ENCODE results near the gene UROC1.

Gene UROC1

GRCh38 chr3:126434264-126434590 lies 83.3 kb downstream of the UROC1 start:
- Histone ChIP-seq H2AK5ac (ENCODE audit: low read depth, low read length) (peak overlapping the region; percentile 36), H3K18ac (ENCODE audit: low read length) (peak overlapping the region; percentile 88), H3K27ac (replicated peaks; ENCODE audit: low read length) (no peak overlapping the region), H3K23ac (ENCODE audit: low read depth, low read length, poor library complexity) (peak overlapping the region; percentile 57), H2BK5ac (ENCODE audit: low read length) (peak overlapping the region; percentile 83), H3K4me1 (ENCODE audit: control insufficient read depth in 2 of 2, insufficient read depth in 1 of 2, low read depth in 1 of 2, low read length in 2 of 2) (no peaks in the 10 kb centered on the region), H3K9me3 (replicated peaks in 1 of 2; ENCODE audit: control insufficient read depth in 2 of 2, insufficient read depth in 1 of 2, low read depth in 1 of 2, low read length in 2 of 2) (no peaks in the 10 kb centered on the region), H3K9ac (ENCODE audit: low read depth, low read length, poor library complexity) (peak overlapping the region; percentile 55), H3K79me1 (ENCODE audit: low read depth, low read length) (no peaks in the 10 kb centered on the region), H2BK120ac (ENCODE audit: low read depth, low read length) (peak overlapping the region; percentile 92), H3K14ac (ENCODE audit: low read length) (peak overlapping the region; percentile 43), H2BK12ac (ENCODE audit: low read length) (peak overlapping the region; percentile 31), H3K4me3 (ENCODE audit: low read length in 2 of 2) (no peak overlapping the region), H3K4me2 (ENCODE audit: insufficient read depth, low read length, poor library complexity, severe bottlenecking) (no peak overlapping the region), H3K36me3 (replicated peaks in 1 of 2; ENCODE audit: control insufficient read depth in 2 of 2, insufficient read depth in 2 of 2, low read length in 2 of 2) (peaks cover 0 to 23% of the 10 kb centered on the region in 2 donors), H3K4ac (ENCODE audit: low read length) (no peak overlapping the region), H2BK15ac (ENCODE audit: low read length) (no peak overlapping the region), H4K8ac (ENCODE audit: low read depth, low read length) (no peak overlapping the region), H4K91ac (ENCODE audit: low read depth, low read length, poor library complexity) (no peak overlapping the region), H3K27me3 (ENCODE audit: control insufficient read depth in 3 of 3, insufficient read depth in 3 of 3, low read depth in 1 of 3, low read length in 3 of 3) (no peaks in the 10 kb centered on the region), H2AFZ (ENCODE audit: low read length) (no peak overlapping the region)
- no peak for DNase-seq (ENCODE audit: low spot score)
- no CpG with 5 or more reads among the region's 6 CpGs for WGBS, 2 donors (ENCODE audit: extremely low coverage in 2 of 2, insufficient read length in 2 of 2, insufficient replicate concordance in 1 of 2)

GRCh38 chr3:126433496-126434263 lies 83.9 kb downstream of the UROC1 start:
- H3K4me2 ChIP-seq (ENCODE audit: insufficient read depth, low read length, poor library complexity, severe bottlenecking): no peak overlapping the region
- no peak overlapping the region for H3K4ac ChIP-seq (ENCODE audit: low read length)
- H4K91ac ChIP-seq (ENCODE audit: low read depth, low read length, poor library complexity): no peak overlapping the region
- H3K14ac ChIP-seq (ENCODE audit: low read length): peak overlapping the region; percentile 43
- no peak overlapping the region for H3K4me3 ChIP-seq (ENCODE audit: low read length in 2 of 2)
- WGBS, 2 donors (ENCODE audit: extremely low coverage in 2 of 2, insufficient read length in 2 of 2, insufficient replicate concordance in 1 of 2): no CpG with 5 or more reads among the region's 13 CpGs
- H2BK120ac ChIP-seq (ENCODE audit: low read depth, low read length): peak overlapping the region; percentile 92
- no peak overlapping the region for H2AFZ ChIP-seq (ENCODE audit: low read length)
- peak overlapping the region; percentile 88 for H3K18ac ChIP-seq (ENCODE audit: low read length)
- H2BK5ac ChIP-seq (ENCODE audit: low read length): peak overlapping the region; percentile 83
- H3K9ac ChIP-seq (ENCODE audit: low read depth, low read length, poor library complexity): no peak overlapping the region
- DNase-seq (ENCODE audit: low spot score): no peak
- H4K8ac ChIP-seq (ENCODE audit: low read depth, low read length): no peak overlapping the region
- H2BK15ac ChIP-seq (ENCODE audit: low read length): no peak overlapping the region
- peaks cover 0 to 18% of the 10 kb centered on the region in 2 donors for H3K36me3 ChIP-seq (replicated peaks in 1 of 2; ENCODE audit: control insufficient read depth in 2 of 2, insufficient read depth in 2 of 2, low read length in 2 of 2)
- peak overlapping the region; percentile 57 for H3K23ac ChIP-seq (ENCODE audit: low read depth, low read length, poor library complexity)
- peak overlapping the region; percentile 31 for H2BK12ac ChIP-seq (ENCODE audit: low read length)
- H2AK5ac ChIP-seq (ENCODE audit: low read depth, low read length): peak overlapping the region; percentile 36
- H3K27me3 ChIP-seq (ENCODE audit: control insufficient read depth in 3 of 3, insufficient read depth in 3 of 3, low read depth in 1 of 3, low read length in 3 of 3): no peaks in the 10 kb centered on the region
- H3K79me1 ChIP-seq (ENCODE audit: low read depth, low read length): no peaks in the 10 kb centered on the region
- H3K4me1 ChIP-seq (ENCODE audit: control insufficient read depth in 2 of 2, insufficient read depth in 1 of 2, low read depth in 1 of 2, low read length in 2 of 2): no peaks in the 10 kb centered on the region
- H3K9me3 ChIP-seq (replicated peaks in 1 of 2; ENCODE audit: control insufficient read depth in 2 of 2, insufficient read depth in 1 of 2, low read depth in 1 of 2, low read length in 2 of 2): no peaks in the 10 kb centered on the region
- H3K27ac ChIP-seq (replicated peaks; ENCODE audit: low read length): no peak overlapping the region

GRCh38 chr3:126433105-126433430 lies 84.5 kb downstream of the UROC1 start:
- H2BK120ac ChIP-seq (ENCODE audit: low read depth, low read length): no peak overlapping the region
- no peaks in the 10 kb centered on the region for H3K4me1 ChIP-seq (ENCODE audit: control insufficient read depth in 2 of 2, insufficient read depth in 1 of 2, low read depth in 1 of 2, low read length in 2 of 2)
- no peak for DNase-seq (ENCODE audit: low spot score)
- H3K4me2 ChIP-seq (ENCODE audit: insufficient read depth, low read length, poor library complexity, severe bottlenecking): no peak overlapping the region
- no peak overlapping the region for H4K91ac ChIP-seq (ENCODE audit: low read depth, low read length, poor library complexity)
- WGBS, 2 donors (ENCODE audit: extremely low coverage in 2 of 2, insufficient read length in 2 of 2, insufficient replicate concordance in 1 of 2): no CpG with 5 or more reads among the region's 6 CpGs
- no peaks in the 10 kb centered on the region for H3K27me3 ChIP-seq (ENCODE audit: control insufficient read depth in 3 of 3, insufficient read depth in 3 of 3, low read depth in 1 of 3, low read length in 3 of 3)
- no peak overlapping the region for H3K27ac ChIP-seq (replicated peaks; ENCODE audit: low read length)
- H4K8ac ChIP-seq (ENCODE audit: low read depth, low read length): no peak overlapping the region
- no peak overlapping the region for H3K14ac ChIP-seq (ENCODE audit: low read length)
- H3K36me3 ChIP-seq (replicated peaks in 1 of 2; ENCODE audit: control insufficient read depth in 2 of 2, insufficient read depth in 2 of 2, low read length in 2 of 2): peaks cover 0 to 13% of the 10 kb centered on the region in 2 donors
- no peak overlapping the region for H2AFZ ChIP-seq (ENCODE audit: low read length)
- H3K4me3 ChIP-seq (ENCODE audit: low read length in 2 of 2): no peak overlapping the region
- H2BK5ac ChIP-seq (ENCODE audit: low read length): no peak overlapping the region
- no peak overlapping the region for H2BK12ac ChIP-seq (ENCODE audit: low read length)
- H3K4ac ChIP-seq (ENCODE audit: low read length): no peak overlapping the region
- no peaks in the 10 kb centered on the region for H3K79me1 ChIP-seq (ENCODE audit: low read depth, low read length)
- H3K23ac ChIP-seq (ENCODE audit: low read depth, low read length, poor library complexity): no peak overlapping the region
- H3K9ac ChIP-seq (ENCODE audit: low read depth, low read length, poor library complexity): no peak overlapping the region
- H3K9me3 ChIP-seq (replicated peaks in 1 of 2; ENCODE audit: control insufficient read depth in 2 of 2, insufficient read depth in 1 of 2, low read depth in 1 of 2, low read length in 2 of 2): no peaks in the 10 kb centered on the region
- no peak overlapping the region for H2BK15ac ChIP-seq (ENCODE audit: low read length)
- no peak overlapping the region for H2AK5ac ChIP-seq (ENCODE audit: low read depth, low read length)
- no peak overlapping the region for H3K18ac ChIP-seq (ENCODE audit: low read length)

- Histone ChIP-seq H3K9ac (ENCODE audit: low read depth, low read length, poor library complexity) (no peak overlapping the region), H2BK5ac (ENCODE audit: low read length) (no peak overlapping the region), H4K91ac (ENCODE audit: low read depth, low read length, poor library complexity) (no peak overlapping the region), H3K4me1 (ENCODE audit: control insufficient read depth in 2 of 2, insufficient read depth in 1 of 2, low read depth in 1 of 2, low read length in 2 of 2) (no peaks in the 10 kb centered on the region), H3K14ac (ENCODE audit: low read length) (no peak overlapping the region), H3K79me1 (ENCODE audit: low read depth, low read length) (no peaks in the 10 kb centered on the region), H2BK15ac (ENCODE audit: low read length) (no peak overlapping the region), H3K4ac (ENCODE audit: low read length) (no peak overlapping the region), H2AFZ (ENCODE audit: low read length) (no peak overlapping the region), H2BK12ac (ENCODE audit: low read length) (no peak overlapping the region), H3K18ac (ENCODE audit: low read length) (no peak overlapping the region), H3K27ac (replicated peaks; ENCODE audit: low read length) (no peak overlapping the region), H4K8ac (ENCODE audit: low read depth, low read length) (no peak overlapping the region), H3K4me2 (ENCODE audit: insufficient read depth, low read length, poor library complexity, severe bottlenecking) (no peak overlapping the region), H3K4me3 (ENCODE audit: low read length in 2 of 2) (no peak overlapping the region), H3K27me3 (ENCODE audit: control insufficient read depth in 3 of 3, insufficient read depth in 3 of 3, low read depth in 1 of 3, low read length in 3 of 3) (no peaks in the 10 kb centered on the region), H2BK120ac (ENCODE audit: low read depth, low read length) (no peak overlapping the region), H3K36me3 (replicated peaks in 1 of 2; ENCODE audit: control insufficient read depth in 2 of 2, insufficient read depth in 2 of 2, low read length in 2 of 2) (peaks cover 0 to 8% of the 10 kb centered on the region in 2 donors), H3K23ac (ENCODE audit: low read depth, low read length, poor library complexity) (no peak overlapping the region), H2AK5ac (ENCODE audit: low read depth, low read length) (no peak overlapping the region), H3K9me3 (replicated peaks in 1 of 2; ENCODE audit: control insufficient read depth in 2 of 2, insufficient read depth in 1 of 2, low read depth in 1 of 2, low read length in 2 of 2) (no peaks in the 10 kb centered on the region)
- WGBS, 2 donors (ENCODE audit: extremely low coverage in 2 of 2, insufficient read length in 2 of 2, insufficient replicate concordance in 1 of 2): no CpG with 5 or more reads among the region's 4 CpGs
- no peak for DNase-seq (ENCODE audit: low spot score)
Measured at GRCh38 chr3:126432361-126433104, 85.0 kb downstream of the UROC1 start.
